Thyroid gland (tissue), 4 donors: ENCODE data around the gene GTF2H2C.
"Not testable (repeated sequence)": the region's sequence is repeated elsewhere in the genome, so short reads cannot be mapped to it uniquely, and the experiment has no call there.

Experiments used
- POLR2A ChIP-seq, 2 donors: fragments of 450-650 bp; IDR thresholded peaks; one replicate each; pipeline ENCODE4 v1.6.1; 2017; ENCODE audit warnings: antibody characterized with exemption in 2 of 2, mild to moderate bottlenecking in 2 of 2, moderate library complexity in 1 of 2
- TF ChIP-seq, protein P1 (sequence below), 6 experiments: fragments of 200-600 bp in 3 of 6; fragments of 450-650 bp in 3 of 6; sonication (generic) in 3 of 6; IDR thresholded peaks; one replicate each; pipeline ENCODE4 v1.5.1; 2016 to 2019; ENCODE audit warnings: antibody characterized with exemption in 6 of 6, mild to moderate bottlenecking in 2 of 6, inconsistent platforms in 1 of 6, moderate library complexity in 1 of 6

- TF ChIP-seq, protein P1, sequence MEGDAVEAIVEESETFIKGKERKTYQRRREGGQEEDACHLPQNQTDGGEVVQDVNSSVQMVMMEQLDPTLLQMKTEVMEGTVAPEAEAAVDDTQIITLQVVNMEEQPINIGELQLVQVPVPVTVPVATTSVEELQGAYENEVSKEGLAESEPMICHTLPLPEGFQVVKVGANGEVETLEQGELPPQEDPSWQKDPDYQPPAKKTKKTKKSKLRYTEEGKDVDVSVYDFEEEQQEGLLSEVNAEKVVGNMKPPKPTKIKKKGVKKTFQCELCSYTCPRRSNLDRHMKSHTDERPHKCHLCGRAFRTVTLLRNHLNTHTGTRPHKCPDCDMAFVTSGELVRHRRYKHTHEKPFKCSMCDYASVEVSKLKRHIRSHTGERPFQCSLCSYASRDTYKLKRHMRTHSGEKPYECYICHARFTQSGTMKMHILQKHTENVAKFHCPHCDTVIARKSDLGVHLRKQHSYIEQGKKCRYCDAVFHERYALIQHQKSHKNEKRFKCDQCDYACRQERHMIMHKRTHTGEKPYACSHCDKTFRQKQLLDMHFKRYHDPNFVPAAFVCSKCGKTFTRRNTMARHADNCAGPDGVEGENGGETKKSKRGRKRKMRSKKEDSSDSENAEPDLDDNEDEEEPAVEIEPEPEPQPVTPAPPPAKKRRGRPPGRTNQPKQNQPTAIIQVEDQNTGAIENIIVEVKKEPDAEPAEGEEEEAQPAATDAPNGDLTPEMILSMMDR (IDR thresholded peaks at IDR 0.05): not testable (repeated sequence)
- not testable (repeated sequence) for TF ChIP-seq POLR2A (IDR thresholded peaks at IDR 0.05)
Observed at GRCh38 chr5:69537911-69538310, 22.1 kb upstream of the GTF2H2C start.
